Peyer's patch (tissue), 4 donors: ENCODE data around the gene RPSA.

ENCODE experiments used
- CTCF ChIP-seq, 6 experiments: fragments of 450-650 bp in 4 of 6; fragments of 200-600 bp in 2 of 6; sonication (generic) in 1 of 6; IDR thresholded peaks; one replicate each; pipeline ENCODE4 v1.5.1; 2017 to 2019; ENCODE audit warnings: antibody characterized with exemption in 6 of 6, mild to moderate bottlenecking in 3 of 6, moderate library complexity in 1 of 6
- POLR2A ChIP-seq, 2 donors: fragments of 450-650 bp; IDR thresholded peaks; one replicate each; pipeline ENCODE4 v1.5.1; 2017; ENCODE audit warnings: antibody characterized with exemption in 2 of 2, mild to moderate bottlenecking in 2 of 2, moderate library complexity in 2 of 2

- TF ChIP-seq CTCF (IDR thresholded peaks at IDR 0.05) (no peak), POLR2A (IDR thresholded peaks at IDR 0.05) (no peak)
These were observed 33.8 kb downstream of the RPSA start for GRCh38 chr3:39440316-39440715.
